ENCODE measurements around the gene CASZ1.

Gene CASZ1

DNA sequence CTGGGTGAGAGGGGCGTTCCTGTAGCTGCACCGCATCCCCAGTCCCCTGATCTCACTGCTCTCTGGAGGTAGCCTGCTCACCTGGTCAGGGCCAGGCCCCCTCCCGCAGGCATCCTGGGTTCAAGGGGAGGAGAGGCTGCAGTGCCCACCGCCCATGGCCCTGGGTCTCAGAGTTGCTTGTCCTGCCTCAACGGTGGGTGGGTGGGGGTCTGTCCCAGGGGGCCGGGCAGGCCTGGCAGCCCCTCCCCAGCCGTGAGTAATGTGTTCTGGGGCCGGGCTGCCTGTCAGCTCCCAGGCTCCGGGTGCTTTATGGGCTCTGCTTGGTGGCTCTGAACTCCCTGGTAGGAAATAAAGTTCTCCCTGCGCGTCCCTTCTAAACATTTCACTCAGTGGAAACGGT, 126.9 kb downstream of the CASZ1 start:
- DNase-seq: no peak
- ATAC-seq: no peak

DNA sequence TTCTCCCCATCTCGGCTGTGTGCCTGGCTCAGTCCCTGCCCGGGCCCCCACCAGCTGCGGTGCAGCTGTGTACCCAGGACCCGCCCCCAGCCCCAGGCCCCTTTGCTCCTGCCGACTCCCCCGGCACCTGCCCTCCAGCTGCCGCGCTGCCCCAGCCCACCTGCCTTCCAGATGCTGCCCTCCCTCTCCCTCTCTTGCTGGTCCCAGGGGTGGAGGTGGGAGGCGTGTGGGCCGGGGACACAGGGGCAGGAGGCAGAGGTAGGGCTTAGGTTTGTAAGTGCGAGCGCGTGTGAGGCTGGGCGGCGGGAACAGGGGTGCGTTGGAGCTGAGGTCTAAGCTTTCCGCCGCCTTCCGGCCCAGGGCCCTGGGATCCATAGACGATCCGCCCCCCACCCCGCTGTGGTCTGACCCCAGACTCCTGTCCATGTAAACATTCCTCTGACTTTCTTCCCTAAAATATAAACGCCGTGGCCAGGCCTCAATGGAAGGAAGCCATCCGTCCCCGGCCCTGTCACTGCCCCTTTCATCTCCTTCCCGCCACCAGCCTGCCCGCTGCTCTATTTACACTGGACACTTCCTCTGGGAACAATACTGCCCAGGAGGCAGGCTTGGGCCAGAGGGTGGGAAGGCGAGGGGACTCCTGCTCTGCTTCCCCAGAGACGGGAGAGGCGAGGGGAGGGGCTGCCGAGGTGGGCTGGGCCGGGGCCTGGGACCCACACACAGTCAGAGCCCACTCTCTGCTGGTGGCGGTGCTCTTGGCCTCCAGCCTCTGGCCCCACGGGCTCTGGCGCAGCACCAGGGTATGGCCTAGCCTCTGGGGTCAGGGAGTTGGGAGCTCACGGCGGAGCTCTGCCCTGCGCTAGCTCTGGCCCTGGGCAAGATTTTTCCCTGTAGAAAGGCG, 128.3 kb downstream of the CASZ1 start:
- ATAC-seq: no peak
- DNase-seq: no peak

DNA sequence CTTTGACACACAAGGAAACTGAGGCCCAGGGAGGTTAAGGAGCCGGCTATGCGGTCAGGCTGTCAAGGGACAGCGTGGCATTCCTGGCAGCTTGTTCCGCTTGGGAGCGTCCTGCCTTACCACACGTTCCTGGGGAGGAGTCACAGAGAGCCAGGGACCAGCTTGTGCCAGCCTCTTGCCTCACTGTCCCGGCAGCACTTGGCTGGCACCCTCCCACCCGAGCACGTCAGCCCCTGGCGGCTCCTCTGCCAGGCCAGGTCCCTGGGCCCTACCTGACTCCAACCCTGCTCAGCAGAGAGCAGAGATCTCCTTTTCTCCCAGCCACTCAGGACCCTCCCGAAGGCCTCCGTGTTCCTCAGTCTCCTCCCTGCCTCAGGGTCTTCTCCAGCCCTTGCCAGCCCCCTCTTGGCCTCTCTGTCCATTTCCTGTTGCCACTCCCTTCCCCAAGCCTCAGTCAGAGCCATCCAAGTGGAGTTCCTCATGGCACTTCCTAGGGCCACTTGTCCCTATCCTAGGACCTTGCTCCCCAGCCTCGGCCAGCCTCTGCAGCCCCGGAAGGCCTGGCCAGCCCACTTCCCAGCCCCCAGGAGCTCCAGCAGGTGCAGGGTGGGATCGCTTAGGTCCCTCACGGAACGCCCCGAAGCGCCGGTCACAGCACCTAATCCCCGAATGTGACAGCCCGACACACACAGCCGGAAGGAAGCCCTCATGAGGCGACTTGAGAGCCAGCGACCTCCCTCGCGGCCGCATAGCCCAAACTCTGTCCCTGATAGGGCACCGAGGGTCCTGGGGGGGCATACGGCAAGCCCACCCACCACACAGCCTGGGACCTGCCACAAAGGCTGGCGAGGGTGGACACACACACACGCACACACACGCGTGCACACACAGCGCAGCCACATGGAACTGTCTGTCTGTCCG, 130.3 kb downstream of the CASZ1 start:
- no peak for DNase-seq
- ATAC-seq: no peak

DNA sequence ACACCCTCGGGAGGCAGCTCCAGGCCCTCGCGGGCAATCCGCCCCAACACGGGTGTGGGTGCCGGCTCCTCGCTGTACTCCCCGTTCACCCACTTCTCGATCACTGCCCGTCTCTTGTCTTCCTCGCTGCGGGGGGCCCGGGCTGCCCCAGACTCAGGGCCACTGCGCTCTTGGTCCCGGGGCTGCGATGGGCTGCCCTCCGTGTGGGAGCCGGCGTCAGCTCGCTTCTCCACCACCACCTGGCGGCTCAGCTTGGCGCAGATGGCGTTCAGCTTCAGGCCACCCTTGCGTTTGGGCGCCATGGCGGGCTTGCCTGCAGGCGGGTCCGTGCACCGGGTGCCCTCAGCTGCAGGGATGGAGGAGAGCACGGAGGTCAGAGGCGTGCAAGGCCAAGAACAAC, 131.2 kb downstream of the CASZ1 start:
- ATAC-seq: no peak
- no peak for DNase-seq

DNA sequence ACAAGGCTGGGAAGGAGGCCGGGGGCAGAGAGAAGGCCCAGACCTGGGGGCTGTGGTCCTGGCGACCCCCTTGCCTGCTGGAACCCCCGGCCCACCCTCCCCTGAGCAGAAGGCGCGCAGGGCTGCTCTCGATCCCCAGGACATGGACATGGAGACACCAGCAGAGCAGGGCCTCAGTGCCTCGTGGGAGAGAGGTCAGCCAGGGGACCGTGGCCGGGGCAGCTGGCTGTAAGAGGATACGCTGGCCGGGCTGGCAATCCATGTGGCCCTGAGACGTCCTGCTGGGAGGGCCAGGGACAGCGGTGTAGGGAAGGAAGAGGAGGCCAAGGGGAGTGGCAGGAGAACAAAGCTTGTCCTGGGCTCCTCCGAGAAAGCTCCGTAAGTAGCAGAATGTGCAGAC, 132.2 kb downstream of the CASZ1 start:
- no peak for ATAC-seq
- no peak for DNase-seq

DNA sequence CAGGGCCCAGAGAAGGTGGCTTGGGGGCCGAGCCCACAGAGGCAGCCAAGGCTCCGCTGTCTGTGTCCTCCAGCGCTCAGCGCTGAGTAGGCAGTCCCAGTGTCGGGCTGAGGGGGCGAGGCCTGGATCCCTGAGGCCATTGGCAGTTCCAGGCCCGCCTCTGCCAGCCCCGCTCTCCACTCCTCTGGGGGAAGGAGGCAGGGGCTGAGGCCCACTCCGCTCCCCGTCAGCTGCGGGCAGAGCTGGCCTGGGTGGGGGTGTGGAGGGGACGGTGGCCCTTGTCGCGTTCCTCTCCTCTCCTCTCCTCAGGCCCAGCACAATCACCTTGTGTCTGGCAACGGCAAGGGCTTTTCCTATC, 132.8 kb downstream of the CASZ1 start:
- DNase-seq (no peak), ATAC-seq (no peak)

DNA sequence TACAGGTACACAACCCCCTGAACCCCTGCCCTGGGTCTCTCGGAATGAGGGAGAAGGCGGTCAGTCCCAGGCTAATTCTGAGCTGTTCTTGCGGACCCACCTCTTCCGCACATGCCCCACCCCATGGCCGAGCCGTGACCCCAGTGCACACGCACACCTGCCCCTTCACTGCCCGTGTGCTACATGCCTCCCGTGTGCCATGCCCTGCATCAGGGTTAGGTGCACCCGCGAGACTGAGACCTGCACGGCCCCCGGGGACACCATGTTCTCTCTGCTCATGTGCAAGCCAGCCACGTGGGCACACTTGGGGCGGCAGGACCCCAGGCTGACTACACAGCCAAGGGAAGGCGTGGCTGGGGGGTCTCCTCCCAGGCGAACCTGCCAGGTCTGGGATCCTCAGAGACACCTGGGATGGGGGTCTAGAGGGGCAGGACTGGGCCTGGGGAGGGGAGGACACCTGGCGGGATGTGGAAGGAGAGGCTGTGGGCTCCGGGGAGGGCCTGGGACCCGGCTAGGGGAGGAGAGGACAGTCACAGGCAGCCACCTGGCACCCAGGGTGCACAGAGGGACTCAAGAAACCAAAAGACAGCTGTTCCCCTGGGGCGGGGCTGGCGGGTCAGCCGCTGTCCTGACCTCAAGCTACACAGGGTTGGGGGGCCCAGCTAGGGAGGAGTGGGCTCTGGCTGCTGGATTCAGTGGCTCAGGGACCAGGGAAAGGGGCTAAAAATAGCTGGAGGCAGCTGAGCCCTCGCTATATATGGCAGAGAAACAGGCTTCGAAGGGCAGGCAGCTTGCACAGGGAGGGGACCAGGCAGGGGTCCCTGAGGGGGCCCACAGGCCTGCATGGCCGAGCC, 133.4 kb downstream of the CASZ1 start:
- ATAC-seq: no peak
- no peak for DNase-seq

DNA sequence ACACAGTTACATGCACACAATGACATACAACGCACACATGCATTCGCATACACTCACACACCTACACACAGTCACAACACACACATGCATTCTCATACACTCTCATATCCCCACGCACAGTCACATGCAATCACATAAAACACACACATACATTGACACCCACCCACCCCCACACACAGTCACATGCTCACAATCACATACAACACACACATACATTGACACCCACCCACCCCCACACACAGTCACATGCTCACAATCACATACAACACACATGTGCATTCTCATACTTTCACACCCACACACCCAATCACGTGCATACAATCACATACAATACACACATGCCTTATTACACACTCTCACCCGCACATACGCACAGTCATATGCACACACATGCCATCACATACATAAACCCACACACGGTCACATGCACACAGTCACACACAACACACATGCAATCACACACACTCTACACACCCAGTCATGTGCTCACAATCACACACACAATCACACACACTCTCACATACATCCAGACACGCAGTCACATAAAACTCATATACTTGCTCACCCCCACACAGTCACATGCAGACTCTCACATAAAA, 134.3 kb downstream of the CASZ1 start:
- ATAC-seq: no peak
- no peak for DNase-seq

DNA sequence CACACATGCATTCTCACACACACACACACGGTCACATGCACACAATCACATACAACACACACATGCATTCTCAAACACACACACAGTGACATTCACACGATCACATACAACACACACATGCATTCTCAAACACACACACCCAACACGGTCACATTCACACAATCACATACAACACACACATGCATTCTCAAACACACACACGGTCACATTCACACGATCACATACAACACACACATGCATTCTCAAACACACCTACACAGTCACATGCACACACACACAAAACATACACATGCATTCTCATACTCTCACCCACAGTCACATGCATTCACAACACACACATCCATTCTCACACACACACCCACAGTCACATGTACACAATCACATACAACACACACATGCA, 135.0 kb downstream of the CASZ1 start:
- ATAC-seq (no peak), DNase-seq (no peak)

DNA sequence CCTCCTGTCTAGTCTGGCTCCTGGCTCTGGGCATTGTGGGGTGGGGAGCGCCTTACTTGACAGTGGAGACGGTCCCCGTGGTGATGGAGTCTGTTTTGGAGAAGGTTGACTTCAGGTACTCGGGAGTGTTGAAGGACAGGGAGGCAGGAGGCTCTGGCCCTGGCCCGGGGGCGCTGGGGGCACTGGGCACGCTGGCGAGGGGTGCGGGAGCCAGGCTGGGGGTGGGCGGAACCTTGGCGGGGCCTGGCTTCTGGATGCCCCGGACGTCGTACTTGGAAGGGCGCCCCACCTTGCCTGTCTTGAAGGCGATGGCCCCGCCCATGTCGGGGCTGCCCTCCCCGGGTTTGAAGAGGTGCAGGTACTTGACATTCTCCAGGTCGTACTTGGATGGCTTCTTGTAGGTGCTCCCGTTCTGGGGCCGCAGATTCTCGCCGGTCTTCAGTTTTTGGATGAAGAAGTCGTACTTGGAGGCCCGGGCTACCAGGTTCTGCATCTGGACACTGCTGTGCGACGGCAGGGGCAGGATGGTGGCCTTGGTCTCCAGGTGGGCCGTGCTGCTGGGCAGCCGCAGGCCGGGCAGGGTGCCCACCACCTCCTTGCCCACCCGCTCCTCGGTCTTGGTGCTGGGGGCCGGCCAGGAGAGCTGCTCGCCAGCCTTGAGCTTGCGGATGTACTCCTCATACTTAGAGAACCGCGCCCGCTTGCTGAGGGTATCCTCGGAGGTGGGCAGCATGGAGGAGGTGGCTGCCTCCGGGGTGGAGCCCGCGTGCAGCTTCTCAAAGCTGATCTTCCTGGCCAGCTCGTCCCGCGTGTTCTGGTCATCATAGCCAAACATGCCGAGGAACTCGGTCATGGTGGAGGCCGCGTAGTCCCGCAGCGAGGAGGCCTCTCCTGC, 136.6 kb downstream of the CASZ1 start:
- DNase-seq: no peak
- no peak for ATAC-seq

DNA sequence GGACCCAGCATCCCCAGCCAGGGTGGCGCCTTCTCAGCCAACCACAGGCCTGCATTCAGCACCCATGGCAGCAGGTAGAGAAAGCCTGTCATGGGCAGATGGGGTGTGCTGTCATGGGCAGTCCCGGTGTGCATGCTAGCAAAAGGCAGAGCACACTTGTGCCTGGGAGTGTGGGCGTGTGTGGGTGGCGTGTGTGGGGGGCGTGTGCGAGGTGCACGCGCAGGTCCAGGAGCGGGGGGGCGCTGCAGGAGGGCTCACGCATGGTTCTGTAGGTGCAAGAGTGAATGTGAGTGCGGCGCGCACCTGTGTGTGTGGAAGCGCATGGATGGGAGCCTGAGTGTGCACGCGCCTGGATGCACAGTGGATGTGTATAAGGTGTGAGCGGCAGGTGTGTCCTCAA, 137.2 kb downstream of the CASZ1 start:
- ATAC-seq: no peak
- no peak for DNase-seq

DNA sequence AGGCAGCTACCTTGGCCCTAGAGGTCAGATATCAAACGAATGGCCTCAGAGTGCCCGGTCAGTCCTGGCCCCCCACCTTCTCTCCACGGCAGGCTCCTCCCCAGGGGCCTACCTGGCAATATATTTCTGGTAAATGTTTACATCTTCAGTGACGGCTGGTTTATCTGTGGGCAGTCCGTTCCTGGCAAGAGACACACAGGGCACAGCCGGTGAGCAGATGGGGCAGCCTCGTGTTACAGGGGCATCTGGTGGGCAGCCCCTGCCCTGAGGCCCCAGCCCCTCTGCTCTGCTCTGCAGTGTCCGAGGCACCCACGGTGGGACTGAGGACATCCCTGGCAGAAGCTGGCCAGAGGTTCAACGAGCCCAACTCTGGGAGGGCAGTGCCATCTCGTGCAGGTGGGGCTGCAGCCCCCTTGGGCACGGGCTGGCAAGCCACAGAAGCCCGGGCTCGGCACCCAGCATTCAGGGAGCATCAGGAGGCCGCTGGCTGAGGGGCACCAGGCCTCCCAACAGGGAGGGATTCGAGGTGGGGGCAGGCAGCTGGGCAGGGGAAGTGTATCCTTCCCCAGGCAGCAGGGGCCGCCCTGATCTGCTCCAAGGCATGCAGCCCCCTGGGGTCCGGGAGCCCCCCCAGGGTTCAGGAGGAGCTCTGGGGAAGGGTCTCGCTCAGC, 137.9 kb downstream of the CASZ1 start:
- DNase-seq (no peak), ATAC-seq (no peak)

DNA sequence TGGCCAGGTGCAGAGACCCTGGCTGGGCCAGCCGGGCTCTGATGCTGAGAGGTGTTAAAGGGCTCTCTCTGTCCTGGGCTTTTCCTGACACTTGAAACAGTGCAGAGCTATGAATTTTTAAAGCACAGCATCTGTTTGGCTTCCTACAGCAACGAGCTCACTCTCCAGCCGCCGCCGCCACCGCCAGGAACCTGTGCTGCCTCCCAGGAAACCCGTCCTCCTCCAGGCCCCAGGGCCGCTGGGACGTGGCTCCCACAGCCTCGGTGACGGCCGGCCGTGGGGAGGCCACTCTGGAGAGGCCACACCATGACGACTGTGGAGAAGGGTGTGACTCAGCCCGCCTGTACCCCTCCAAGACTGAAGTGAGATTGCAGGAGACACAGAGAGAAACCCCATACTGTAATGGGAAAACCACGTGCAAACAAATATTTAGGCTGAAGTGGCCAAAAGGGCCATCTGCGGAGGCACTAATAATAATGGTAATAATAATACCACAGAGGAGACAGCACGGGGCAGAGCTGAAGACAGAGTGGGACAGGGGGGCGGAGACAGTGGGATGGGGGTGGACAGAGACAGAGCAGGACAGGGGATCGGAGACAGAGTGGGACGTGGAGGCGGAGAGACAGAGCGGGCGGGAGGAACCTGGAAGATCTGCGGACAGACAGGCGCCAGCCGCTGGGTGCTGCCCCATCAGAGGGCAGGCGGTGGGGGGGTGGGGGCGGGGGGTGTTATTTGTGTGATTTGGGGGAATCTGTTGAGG, 139.2 kb downstream of the CASZ1 start:
- DNase-seq (no peak), ATAC-seq (no peak)

DNA sequence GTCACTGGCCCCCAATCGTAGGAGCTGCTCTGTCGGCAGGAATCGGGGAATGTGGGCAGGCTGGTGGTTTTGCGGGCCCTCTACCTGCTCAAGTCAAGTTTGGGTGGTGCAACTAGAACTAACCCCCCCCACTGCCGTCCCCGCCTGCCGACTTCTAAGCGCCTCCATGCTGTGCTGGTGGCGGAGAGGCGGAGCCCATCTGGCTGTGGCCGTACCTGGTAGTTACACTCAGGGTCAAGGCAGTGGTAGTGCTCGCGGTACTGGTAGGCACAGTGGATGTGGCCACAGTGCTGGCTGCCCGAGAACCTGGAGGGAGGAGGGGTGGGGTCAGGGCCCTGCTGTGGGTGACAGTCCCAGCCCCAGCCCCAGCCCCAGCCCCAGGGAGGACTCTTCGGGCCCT, 140.0 kb downstream of the CASZ1 start:
- ATAC-seq (no peak), DNase-seq (no peak)

DNA sequence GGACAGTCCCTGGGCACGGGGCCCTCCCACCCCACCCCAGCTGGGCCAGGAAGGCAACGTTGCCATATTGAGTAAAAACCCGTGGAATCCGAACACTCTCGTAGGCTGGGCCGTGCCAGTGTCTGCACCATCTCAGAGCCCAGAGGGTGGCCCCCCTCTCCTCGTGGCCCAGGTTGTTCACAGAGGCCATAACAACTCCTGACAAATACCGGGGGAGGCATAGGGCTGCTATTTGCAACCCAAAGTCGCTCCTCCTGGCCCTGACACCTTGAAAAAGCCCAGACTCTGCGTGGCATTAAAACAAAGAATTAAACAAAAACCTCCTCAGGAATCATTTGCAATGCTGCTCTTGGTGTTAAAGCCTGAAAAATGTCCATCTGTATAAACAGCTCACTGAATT, 141.4 kb downstream of the CASZ1 start:
- DNase-seq (no peak), ATAC-seq (no peak)

DNA sequence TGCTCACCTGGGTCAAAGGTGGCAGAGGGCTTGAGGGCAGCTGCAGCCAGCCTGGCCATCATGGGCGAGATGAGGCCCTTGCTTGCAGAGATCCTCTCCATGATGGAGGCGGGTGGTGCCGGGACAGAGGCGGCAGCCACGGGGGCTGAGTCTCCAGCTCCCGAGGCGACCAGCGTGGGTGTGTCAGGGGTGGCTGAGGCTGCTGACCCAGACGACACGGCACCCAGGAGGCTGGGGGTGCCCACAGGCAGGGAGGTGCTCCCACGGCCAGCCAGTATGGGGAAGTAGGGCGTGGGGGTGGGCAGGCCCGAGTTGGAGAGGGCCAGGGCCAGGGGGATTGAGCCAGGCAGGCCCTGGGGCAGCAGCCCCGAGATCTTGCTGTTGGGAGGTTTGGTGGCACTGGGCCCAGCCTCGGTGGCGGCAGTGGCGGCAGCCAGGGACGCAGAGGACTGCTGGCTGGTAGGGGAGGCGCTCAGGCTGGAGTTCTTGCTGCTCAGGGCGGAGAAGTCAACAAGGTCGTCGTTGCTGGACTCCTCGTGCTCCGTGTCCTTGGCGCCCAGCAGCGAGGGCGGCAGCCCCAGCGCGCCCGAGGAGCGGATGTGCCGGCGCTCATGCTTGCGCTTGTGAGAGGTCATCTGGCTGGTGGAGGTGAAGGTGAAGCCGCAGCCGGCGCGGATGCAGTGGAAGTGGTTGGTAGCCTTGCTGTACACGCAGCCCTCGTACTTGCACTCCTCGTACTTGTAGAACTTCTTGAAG, 142.9 kb downstream of the CASZ1 start:
- no peak for DNase-seq
- no peak for ATAC-seq

DNA sequence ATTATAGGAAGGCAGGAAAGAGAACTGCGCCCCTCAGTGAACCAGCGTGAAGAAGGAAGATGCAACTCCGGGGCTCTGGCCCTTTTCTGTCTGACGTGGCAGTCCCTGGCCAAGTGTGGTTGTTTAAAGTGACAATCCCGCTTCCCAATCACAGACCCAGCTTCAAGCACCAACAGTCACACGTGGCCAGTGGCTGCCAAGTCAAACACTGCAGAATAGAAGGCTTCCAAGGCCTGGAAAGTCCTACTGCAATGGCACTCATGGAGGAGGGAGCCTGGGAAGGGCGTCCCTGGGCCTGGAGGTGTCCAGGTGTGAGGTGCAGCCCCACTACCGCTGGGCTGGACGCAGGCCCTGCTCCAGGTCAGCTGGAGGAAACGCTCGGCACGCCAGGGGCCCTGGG, 143.8 kb downstream of the CASZ1 start:
- no peak for ATAC-seq
- no peak for DNase-seq

DNA sequence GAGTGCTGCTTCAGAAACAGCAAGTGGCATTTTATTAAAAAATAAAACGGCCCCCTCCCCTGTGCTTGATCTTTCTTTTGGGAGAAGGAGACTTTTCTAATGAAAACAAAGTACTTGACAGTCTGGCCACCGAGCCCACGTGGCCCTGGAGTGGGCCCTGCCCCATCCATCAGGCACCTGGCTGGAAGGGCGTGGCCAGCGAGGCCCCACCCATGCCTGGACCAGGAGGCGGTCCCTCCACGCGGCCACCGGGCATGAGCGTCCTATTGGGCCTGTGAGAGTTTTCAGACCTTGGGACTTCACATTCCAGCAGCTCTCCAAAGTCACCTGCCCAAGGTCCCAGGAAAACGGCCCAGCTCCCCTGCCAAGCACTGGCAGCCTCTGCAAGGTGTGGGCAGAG, 144.7 kb downstream of the CASZ1 start:
- DNase-seq (no peak), ATAC-seq (no peak)

DNA sequence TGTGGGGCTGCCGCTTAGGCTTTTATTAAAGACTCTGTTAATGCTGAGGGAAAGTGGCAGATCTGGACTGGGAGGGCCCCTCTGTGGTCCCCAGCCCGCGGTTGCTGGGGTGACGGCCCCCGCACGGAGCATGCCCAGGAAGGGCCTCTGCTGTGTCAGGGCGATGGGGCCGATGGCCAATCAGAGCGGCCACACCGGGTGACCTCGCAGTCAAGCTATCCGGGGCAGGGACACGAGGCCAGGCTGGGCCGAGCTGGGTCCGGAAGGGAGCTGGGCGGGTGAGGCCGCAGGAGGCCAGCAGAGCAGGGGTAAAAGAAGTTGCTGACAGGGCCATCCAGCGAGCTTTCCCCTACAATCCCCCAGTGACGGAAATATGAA, 145.1 kb downstream of the CASZ1 start:
- no peak for ATAC-seq
- DNase-seq: no peak
